CD4-positive, alpha-beta T cell treated with Interferon gamma for 1 hour (primary cell): ENCODE results near the gene TSC22D2.

Experiments used
- DNase-seq: peaks from one replicate; pipeline ENCODE4 v3.0.0-alpha.2; 2020

TSC22D2 gene

GRCh38 chr3:150412561-150413231 lies 4.6 kb downstream of the TSC22D2 start:
- DNase-seq = no peak

GRCh38 chr3:150414258-150414657 lies 6.2 kb downstream of the TSC22D2 start:
- DNase-seq = no peak

- no peak for DNase-seq
Observed at GRCh38 chr3:150414959-150415358, 6.9 kb downstream of the TSC22D2 start.

- no peak for DNase-seq
Observed at GRCh38 chr3:150419076-150419868, 11.2 kb downstream of the TSC22D2 start.

GRCh38 chr3:150419959-150420358 lies 11.9 kb downstream of the TSC22D2 start:
- no peak for DNase-seq

GRCh38 chr3:150421256-150421655 lies 13.2 kb downstream of the TSC22D2 start:
- no peak for DNase-seq

GRCh38 chr3:150421799-150422548 lies 13.9 kb downstream of the TSC22D2 start:
- no peak for DNase-seq

GRCh38 chr3:150422907-150423306 lies 14.8 kb downstream of the TSC22D2 start:
- DNase-seq = no peak

GRCh38 chr3:150423761-150424160 lies 15.7 kb downstream of the TSC22D2 start:
- DNase-seq = no peak

GRCh38 chr3:150426292-150426691 lies 18.2 kb downstream of the TSC22D2 start:
- DNase-seq = no peak

GRCh38 chr3:150428562-150428961 lies 20.5 kb downstream of the TSC22D2 start:
- no peak for DNase-seq

GRCh38 chr3:150429767-150430671 lies 21.9 kb downstream of the TSC22D2 start:
- no peak for DNase-seq

GRCh38 chr3:150433347-150433746 lies 25.2 kb downstream of the TSC22D2 start:
- no peak for DNase-seq

- no peak for DNase-seq
Observed at GRCh38 chr3:150434234-150434633, 26.1 kb downstream of the TSC22D2 start.

GRCh38 chr3:150436161-150436560 lies 28.1 kb downstream of the TSC22D2 start:
- no peak for DNase-seq

- no peak for DNase-seq
Observed at GRCh38 chr3:150439657-150440056, 31.6 kb downstream of the TSC22D2 start.

- no peak for DNase-seq
Observed at GRCh38 chr3:150443331-150443741, 35.2 kb downstream of the TSC22D2 start.

GRCh38 chr3:150444371-150444770 lies 36.3 kb downstream of the TSC22D2 start:
- DNase-seq = no peak

GRCh38 chr3:150446470-150446977 lies 38.4 kb downstream of the TSC22D2 start:
- DNase-seq = no peak

- DNase-seq = no peak
Observed at GRCh38 chr3:150447084-150447483, 39.0 kb downstream of the TSC22D2 start.

- no peak for DNase-seq
Observed at GRCh38 chr3:150447631-150448465, 39.8 kb downstream of the TSC22D2 start.
